Measurements from ENCODE around the gene CALML5.

DNA sequence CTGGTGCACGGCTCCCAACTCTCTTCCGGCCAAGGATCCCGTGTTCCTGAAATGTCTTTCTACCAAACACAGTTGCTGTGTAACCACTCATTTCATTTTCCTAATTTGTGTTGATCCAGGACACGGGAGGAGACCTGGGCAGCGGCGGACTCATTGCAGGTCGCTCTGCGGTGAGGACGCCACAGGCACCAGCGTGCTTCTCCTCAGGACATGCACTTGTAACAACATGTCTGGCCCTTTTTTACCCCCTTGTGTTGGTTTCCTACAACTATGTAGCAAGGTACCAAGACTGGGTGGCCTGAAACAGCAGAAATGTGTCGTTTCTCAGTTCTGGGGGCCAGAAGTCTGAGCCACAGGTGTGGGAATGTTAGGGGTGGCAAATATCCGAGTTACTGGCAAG lies 18.2 kb downstream of the CALML5 start:
- TF ChIP-seq EZH2 (IDR thresholded peaks at IDR 0.05; ENCODE audit: low read length, missing control alignments), result no peak
- TF ChIP-seq, protein P1, sequence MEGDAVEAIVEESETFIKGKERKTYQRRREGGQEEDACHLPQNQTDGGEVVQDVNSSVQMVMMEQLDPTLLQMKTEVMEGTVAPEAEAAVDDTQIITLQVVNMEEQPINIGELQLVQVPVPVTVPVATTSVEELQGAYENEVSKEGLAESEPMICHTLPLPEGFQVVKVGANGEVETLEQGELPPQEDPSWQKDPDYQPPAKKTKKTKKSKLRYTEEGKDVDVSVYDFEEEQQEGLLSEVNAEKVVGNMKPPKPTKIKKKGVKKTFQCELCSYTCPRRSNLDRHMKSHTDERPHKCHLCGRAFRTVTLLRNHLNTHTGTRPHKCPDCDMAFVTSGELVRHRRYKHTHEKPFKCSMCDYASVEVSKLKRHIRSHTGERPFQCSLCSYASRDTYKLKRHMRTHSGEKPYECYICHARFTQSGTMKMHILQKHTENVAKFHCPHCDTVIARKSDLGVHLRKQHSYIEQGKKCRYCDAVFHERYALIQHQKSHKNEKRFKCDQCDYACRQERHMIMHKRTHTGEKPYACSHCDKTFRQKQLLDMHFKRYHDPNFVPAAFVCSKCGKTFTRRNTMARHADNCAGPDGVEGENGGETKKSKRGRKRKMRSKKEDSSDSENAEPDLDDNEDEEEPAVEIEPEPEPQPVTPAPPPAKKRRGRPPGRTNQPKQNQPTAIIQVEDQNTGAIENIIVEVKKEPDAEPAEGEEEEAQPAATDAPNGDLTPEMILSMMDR (conservative IDR thresholded peaks at IDR 0.05 in 1 of 2, IDR thresholded peaks at IDR 0.05 in 1 of 2; ENCODE audit: low read depth in 1 of 2, low read length in 2 of 2), result no peak
